Posterior vena cava (tissue), 2 donors: ENCODE results near the gene YJU2. TPM values are rescaled to one million over a fixed set of nuclear protein-coding genes. Genes with fewer than 3 reads are reported as not detected.
"Not testable (repeated sequence)": the region's sequence is repeated elsewhere in the genome, so short reads cannot be mapped to it uniquely, and the experiment has no call there.

Source experiments
- DNase-seq: peaks from one replicate; pipeline ENCODE4 v3.0.0-alpha.2; 2020; ENCODE audit warnings: low spot score
- intact Hi-C, 2 donors: fragments of 100-400 bp; cut with DNase I; formaldehyde crosslinking; loops; one replicate each; pipeline versions ENCODE4 v1.14.1 to v1.14.2; 2022 to 2023
- total RNA-seq, 2 donors: library from RNA; stranded (reverse); fragmentation: NEBNext Ultra II Directional; extraction: Animal tissue kit (Norgen Biotek cat#: 25700); gene quantifications; one replicate each; pipeline ENCODE4 v1.2.1, GENCODE V29; 2021
- donor health status: DM: yes; HTN: yes; CAD: no.
- donor health status: DM: yes; HTN: yes; CAD: no.

YJU2 gene
- total RNA-seq, 2 donors from 2014 or later = 12.3 to 12.8 TPM

GRCh38 chr19:4260613-4261191 lies 13.8 kb downstream of the YJU2 start:
- no peak for DNase-seq
- intact Hi-C loops = loop anchor here in 1 of 2 donors (10.0 kb wide), 1 partner anchor 264 kb away; no protein-coding TSS in a partner anchor

- intact Hi-C loops = loop anchor here (5.0 to 10.0 kb wide), 2 partner anchors 257 to 260 kb away; no protein-coding TSS in a partner anchor
- no peak for DNase-seq
Observed at GRCh38 chr19:4264812-4265211, 17.9 kb downstream of the YJU2 start.

DNA sequence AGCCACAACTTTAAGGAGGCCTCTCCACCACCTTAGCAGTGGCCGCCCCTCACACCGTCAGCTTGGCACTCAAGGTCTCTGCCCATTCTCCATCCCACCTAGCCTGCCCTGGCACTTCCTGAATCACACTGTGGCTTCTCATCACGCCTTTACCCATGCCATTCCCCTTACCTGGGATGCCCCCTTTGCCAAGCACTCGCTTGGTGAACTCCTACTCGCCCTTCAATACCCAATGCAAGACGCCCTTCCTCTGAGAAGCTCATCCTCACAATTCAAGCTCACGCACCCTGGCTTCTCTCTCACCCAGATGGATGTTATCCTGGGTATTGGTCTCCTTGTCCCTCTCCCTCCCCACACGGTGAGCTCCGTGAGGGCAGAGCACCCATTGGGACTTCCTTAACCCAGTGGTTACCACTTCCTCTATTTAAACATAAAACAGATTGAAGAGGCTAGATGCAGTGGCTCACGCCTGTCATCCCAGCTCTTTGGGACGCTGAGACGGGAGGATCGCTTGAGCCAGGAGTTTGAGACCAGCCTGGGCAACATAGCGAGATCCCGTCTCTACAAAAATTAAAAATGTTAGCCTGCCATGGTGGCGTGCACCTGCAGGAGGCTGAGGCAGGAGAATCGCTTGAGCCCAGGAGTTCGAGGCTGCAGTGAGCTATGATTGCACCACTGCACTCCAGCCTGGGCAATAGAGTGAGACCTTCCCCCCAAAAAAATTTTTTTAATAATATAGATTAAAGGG lies 19.5 kb downstream of the YJU2 start:
- intact Hi-C loops = loop anchor here (5.0 to 10.0 kb wide), 2 partner anchors 256 to 258 kb away; no protein-coding TSS in a partner anchor
- no peak for DNase-seq

DNA sequence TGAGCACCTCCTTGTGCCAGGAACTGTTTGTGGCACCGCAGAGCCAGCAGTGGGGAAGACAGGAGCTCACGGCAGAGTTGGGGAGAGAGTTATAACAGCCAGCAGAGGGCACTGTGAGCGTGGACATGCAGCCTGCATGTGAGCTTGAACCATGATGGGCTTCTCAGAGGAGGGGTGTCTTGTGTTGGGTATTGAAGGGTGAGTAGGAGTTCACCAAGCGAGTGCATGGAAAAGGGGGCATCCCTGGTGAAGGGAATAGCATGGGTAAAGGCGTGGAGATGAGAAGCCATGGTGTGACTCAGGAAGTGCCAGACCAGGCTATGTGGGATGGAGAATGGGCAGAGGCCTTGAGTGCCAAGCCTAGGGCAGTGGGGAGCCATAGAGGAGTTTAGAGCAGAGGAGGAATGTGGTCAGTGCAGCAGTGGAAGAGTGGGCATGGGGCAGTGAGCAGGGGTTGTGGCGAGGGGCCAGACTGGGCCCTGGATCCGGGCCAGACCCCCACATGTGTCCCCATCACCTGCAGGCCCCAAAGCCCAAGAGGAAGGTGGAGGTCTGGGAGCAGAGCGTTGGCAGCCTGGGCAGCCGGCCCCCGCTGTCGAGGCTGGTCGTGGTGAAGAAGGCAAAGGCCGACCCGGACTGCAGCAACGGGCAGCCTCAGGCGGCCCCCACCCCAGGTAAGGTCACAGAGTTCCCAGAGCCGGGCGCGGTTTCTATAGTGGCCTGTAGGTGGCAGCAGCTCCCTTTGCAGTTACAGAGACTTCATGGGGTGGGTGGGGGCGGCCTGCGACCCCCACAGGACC lies 20.4 kb downstream of the YJU2 start:
- intact Hi-C loops = loop anchor here (5.0 to 10.0 kb wide), 2 partner anchors 255 to 258 kb away; no protein-coding TSS in a partner anchor
- peak; percentile 85 for DNase-seq

- intact Hi-C loops = loop anchor here (5.0 to 10.0 kb wide), 2 partner anchors 254 to 257 kb away; no protein-coding TSS in a partner anchor
- DNase-seq = no peak
Observed at GRCh38 chr19:4267901-4268815, 21.3 kb downstream of the YJU2 start.

GRCh38 chr19:4268816-4269430 lies 22.0 kb downstream of the YJU2 start:
- no peak for DNase-seq
- intact Hi-C loops = loop anchor here (5.0 to 10.0 kb wide), 2 partner anchors 253 to 256 kb away; no protein-coding TSS in a partner anchor

- intact Hi-C loops = no loop called here
- DNase-seq = no peak
Observed at GRCh38 chr19:4272894-4273293, 26.0 kb downstream of the YJU2 start.

DNA sequence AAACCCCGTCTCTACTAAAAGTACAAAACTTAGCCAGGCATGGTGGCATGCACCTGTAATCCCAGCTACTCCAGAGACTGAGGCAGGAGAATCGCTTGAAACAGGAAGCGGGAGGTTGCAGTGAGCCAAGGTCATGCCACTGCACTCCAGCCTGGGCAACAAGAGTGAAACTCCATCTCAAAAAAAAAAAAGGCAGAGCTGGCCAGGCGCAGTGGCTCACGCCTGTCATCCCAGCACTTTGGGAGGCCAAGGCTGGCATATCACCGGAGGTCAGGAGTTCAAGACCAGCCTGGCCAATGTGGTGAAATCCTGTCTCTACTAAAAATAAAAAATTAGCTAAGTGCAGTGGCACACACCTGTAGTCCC lies 27.4 kb downstream of the YJU2 start:
- intact Hi-C loops, DNase-seq: not testable (repeated sequence)

DNA sequence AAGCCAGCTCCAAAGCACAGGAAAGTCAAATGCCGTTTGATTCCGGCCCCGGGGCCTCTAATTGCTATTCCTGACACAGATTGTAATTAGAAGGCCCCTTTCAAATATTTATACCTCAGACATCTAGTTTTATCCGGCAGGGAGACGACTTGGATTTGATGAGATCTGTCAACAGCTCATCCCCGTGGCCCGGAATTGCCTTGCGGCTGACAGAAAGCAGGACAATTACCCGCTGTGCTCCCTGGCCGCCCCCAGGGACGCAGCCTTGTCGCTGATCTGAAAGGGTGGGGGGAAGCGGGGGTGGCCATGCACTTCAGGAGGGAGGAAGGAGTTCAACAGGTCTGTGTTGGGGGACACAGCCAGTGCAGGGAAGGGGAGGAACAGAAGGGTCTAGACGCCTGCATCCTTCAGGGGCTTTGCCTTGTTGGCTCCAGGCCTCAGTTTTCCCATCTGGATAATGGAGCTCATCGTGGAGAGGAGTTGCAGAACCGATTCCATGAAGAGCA lies 30.4 kb downstream of the YJU2 start:
- DNase-seq = no peak
- intact Hi-C loops = no loop called here

DNA sequence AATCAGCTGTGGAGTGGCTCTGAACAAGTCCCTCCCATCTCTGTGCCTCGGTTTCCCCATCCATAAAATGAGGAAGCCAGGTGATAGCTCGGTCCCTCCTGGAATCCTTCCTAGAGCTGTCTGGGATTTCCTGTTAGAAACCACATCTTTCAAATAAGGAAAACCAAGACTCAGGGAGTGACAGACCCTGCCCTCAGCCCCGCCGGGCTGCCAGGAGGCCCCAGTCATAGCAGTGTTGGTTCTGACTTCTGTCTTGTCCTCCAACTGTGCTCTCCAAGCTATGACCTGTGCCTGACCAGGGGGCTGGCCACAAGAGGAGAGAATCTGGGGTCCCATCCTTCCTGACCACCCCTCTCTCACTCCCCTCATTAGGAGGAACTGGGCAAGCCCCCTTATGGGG lies 31.1 kb downstream of the YJU2 start:
- intact Hi-C loops = no loop called here
- DNase-seq = no peak

DNA sequence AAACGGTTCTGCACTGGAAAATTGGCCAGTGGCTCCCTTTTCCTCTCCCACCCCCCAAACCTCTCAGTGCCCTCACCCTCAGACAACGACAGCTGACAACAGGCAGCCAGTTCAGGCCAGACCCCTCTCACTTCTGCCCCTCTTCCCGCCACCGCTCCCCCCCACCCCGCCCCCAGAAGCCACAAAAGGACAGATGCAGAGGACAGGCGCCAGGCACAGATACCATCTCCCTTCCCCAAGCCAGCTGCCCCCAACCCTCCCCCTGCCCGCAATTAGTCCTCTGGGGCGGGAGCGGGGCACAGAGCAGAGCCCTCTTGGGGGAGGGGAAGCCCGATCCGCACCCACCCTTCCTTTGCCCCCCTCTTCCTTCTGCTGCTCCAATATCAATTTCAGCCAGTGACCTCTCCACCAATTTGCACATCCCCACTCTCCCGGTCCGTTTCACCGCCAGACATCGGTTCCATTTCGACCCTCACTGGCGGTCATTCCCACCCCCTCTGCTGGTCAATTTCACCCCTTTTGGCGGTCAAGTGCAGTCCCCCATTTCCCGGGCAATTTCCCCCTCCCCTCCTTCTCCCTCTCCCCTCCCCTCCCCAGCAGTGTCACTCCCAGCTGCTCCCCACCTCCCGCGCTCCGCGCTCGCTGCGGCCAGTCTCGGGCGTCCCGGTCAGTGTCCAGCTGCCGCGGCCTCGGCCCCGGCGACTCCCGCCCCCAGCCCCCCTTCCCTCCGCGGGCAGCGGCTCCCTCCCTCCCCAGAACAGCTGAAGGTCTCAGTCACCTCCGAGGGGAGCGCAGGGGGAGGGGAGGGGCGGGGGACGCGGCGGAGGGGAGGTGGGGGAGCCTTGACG lies 31.8 kb downstream of the YJU2 start, which contains the start of gene SHD:
TSS of gene SHD (plus strand) at position 848 of the 848 bp plus-strand sequence. CDS start 798 bp downstream, outside the sequence.
- intact Hi-C loops = no loop called here

DNA sequence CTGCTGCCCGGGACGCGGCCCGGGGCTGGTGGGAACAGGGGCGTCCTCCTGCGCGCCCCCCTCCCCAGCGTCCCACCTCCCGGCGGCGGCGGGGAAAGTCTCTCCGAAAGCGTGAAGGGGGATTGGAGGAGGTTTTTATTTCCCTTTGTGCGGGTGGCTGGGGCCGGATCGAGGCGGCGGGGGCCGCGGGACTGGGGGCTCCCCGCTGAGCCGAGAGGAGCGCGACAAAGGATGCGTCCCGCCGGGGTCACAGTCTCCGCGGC lies 32.3 kb downstream of the YJU2 start:
- intact Hi-C loops = no loop called here

More for the DNA sequence above, 31.8 kb downstream of the YJU2 start, which contains the start of gene SHD:
- no peak for DNase-seq

GRCh38 chr19:4279530-4280422 lies 32.9 kb downstream of the YJU2 start:
- intact Hi-C loops = no loop called here
- no peak for DNase-seq

More for the DNA sequence above, 32.3 kb downstream of the YJU2 start:
- DNase-seq = no peak

DNA sequence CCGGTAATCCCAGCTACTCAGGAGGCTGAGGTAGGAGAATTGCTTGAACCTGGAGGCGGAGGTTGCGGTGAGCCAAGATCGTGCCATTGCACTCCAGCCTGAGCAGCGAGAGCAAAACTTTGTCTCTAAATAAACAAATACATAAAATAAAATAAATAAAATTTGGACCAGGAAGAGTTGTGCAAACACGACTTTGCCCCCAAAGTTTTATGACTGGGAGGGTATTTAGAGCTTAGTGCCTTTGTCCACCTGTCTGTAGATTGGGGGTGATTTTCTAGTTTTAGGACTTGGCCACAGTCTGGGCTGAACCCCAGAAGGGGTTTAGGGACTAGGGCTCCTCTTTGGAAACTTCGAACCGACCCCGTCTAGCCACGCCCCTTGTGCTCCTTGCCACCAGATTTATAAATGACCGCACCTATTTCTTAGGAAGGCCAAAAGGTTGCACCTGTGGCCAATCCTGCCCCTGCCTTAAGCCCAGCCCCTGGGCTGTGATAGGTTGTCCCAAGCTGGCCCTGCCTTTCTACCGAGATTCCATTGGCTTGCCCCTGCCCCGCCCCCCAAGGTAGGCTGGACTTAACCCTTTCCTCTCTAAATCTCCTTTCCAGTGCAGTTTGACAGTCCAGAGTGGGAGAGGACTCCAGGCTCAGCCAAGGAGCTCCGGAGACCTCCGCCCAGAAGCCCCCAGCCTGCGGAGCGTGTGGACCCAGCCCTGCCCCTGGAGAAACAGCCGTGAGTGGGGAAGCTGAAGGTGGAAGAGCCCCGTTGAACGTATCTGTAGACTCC lies 37.5 kb downstream of the YJU2 start:
- DNase-seq = no peak
- intact Hi-C loops = no loop called here

DNA sequence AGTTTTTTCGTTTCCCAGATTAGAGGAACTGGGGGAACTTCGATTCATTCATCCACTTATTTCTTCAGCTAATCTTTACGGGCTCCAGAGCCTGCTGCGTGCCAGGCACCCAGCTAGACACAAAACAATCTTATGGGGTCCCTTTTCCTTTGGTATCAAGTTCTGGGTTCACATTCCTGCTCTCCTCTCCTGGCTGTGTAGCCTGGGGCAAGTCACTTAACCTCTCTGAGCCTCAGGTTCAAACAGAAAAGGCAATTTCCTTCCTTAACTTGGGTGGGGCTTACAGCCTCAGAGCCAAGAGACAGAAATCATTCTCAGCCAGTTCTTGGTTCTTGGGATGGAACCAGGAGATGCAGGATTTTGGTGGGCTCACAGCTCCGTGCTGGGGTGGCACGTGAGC lies 38.1 kb downstream of the YJU2 start:
- no peak for DNase-seq

DNA sequence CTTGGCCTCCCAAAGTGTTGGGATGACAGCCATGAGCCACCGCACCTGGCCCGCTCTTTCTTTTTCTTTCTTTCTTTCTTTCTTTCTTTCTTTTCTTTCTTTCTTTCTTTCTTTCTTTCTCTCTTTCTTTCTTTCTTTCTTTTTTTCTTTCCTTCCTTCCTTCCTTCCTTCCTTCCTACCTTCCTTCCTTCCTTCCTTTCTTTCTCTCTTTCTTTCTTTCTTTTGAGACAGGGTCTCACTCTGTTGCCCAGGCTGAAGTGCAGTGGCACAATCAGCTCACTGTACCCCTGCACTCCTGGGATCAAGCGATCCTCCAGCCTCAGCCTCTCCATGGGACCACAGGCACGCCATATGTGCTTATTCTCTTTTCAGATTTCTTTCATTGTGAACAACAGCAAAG lies 39.3 kb downstream of the YJU2 start:
- intact Hi-C loops, DNase-seq: not testable (repeated sequence)

More for the DNA sequence above, 38.1 kb downstream of the YJU2 start:
- intact Hi-C loops = no loop called here
